ENCODE measurements around the gene FN1. TPM values are rescaled to one million over a fixed set of nuclear protein-coding genes. Genes with fewer than 3 reads are reported as not detected.

Gene FN1
- total and polyA plus RNA-seq, 7 donors, result 16.0 to 64.3 (median 40.3) TPM

DNA sequence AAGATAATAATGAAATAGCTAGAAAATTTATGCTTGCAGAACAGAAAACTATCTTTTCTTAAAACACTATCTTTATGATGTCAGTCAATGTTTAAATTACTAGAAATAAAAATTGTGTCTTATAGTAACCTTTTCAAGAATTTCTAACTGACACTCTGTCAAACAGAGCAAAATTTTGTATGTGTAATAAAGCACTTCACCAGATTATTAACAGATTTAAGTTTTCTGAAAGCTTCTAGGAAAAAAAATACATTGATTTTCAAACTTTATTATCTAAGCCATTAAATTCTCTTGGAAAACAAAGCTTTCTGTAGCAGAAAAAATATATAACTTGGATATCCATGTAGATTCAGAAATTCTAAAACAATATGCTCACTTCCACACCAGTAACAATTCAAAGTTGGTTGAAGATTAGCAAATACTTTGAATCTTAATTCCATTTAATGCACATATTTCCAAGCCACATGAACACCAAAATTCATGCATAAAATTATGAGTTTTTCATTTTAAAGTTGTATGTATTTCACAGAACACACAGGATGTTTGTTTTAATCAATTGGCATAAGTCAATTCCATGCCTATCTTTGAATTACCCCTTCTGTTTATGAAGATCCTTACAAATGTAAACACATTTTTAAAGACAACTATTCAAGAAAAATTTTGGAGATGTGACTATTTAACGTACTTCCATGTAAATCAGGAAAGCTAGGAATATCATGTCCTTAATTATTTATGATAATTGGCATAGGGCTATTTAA, 19.9 kb downstream of the FN1 start:
- H3K27me3 ChIP-seq (ENCODE audit: insufficient read depth in 3 of 3, low read length in 2 of 3), result no peaks in the 10 kb centered on the region
- no peaks in the 10 kb centered on the region for H3K9me3 ChIP-seq
- WGBS, 3 donors, result 68 to 86% (median 76%) methylated on average over 1 of the region's 1 CpG
- DNase-seq (no peak), ATAC-seq (no peak)
- intact Hi-C loops (cut with DNase I), result no loop called here
- H3K27ac ChIP-seq, result no peak overlapping the region
- H3K36me3 ChIP-seq (ENCODE audit: insufficient read depth in 1 of 2, low read depth in 1 of 2), result no peaks in the 10 kb centered on the region
- TF ChIP-seq, protein P1, sequence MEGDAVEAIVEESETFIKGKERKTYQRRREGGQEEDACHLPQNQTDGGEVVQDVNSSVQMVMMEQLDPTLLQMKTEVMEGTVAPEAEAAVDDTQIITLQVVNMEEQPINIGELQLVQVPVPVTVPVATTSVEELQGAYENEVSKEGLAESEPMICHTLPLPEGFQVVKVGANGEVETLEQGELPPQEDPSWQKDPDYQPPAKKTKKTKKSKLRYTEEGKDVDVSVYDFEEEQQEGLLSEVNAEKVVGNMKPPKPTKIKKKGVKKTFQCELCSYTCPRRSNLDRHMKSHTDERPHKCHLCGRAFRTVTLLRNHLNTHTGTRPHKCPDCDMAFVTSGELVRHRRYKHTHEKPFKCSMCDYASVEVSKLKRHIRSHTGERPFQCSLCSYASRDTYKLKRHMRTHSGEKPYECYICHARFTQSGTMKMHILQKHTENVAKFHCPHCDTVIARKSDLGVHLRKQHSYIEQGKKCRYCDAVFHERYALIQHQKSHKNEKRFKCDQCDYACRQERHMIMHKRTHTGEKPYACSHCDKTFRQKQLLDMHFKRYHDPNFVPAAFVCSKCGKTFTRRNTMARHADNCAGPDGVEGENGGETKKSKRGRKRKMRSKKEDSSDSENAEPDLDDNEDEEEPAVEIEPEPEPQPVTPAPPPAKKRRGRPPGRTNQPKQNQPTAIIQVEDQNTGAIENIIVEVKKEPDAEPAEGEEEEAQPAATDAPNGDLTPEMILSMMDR (IDR thresholded peaks at IDR 0.05), result no peak
- H3K4me1 ChIP-seq, result no peaks in the 10 kb centered on the region
- no peak overlapping the region for H3K4me3 ChIP-seq

DNA sequence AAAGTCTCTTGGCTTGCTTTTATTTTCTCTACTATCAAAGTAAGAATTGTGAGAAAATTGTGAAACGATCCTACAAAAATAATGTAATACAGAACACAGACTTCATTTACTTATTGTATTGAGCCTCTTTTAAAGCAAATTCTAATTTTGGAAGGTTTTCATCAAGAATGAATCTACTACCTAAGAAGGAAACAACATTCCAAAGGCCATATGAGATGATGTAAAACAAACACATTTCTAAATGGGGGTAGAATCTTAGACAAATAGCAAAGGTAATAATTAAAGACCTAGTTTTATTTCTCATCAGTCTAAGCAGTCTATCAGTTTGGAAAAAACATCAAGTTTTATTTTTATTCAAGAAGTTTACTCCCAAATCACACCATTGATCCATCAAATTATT, 20.6 kb downstream of the FN1 start:
- Histone ChIP-seq H3K27me3 (ENCODE audit: insufficient read depth in 3 of 3, low read length in 2 of 3) (no peaks in the 10 kb centered on the region), H3K27ac (no peak overlapping the region), H3K36me3 (ENCODE audit: insufficient read depth in 1 of 2, low read depth in 1 of 2) (no peaks in the 10 kb centered on the region), H3K4me3 (no peak overlapping the region), H3K4me1 (no peaks in the 10 kb centered on the region), H3K9me3 (no peaks in the 10 kb centered on the region)
- no peak for ATAC-seq
- DNase-seq, result no peak
- 80 to 85% (median 81%) methylated on average over 1 of the region's 1 CpG for WGBS, 3 donors
- TF ChIP-seq, protein P1 (IDR thresholded peaks at IDR 0.05), result no peak
- intact Hi-C loops (cut with DNase I), result no loop called here

DNA sequence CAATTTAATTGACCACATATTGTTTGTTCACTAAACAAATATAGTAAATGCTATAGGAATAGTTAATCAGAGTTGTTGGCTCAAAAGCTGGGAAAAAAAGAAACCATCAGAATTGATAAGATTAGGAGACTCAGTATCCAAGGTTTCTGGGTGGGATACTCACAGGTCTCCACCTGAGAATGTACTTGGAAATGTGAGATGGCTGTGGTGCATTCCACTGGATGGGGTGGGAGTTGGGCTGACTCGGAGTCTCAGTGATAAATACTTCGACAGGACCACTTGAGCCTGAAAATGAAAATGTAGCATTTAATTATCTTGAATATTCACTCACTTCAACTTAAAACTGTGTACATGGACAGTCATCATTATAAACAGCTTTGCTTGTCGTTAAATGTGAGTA, 21.2 kb downstream of the FN1 start:
- Histone ChIP-seq H3K4me3 (no peak overlapping the region), H3K27ac (no peak overlapping the region), H3K9me3 (no peaks in the 10 kb centered on the region), H3K27me3 (ENCODE audit: insufficient read depth in 3 of 3, low read length in 2 of 3) (no peaks in the 10 kb centered on the region), H3K36me3 (ENCODE audit: insufficient read depth in 1 of 2, low read depth in 1 of 2) (no peaks in the 10 kb centered on the region), H3K4me1 (no peaks in the 10 kb centered on the region)
- no peak for DNase-seq
- no peak for ATAC-seq
- intact Hi-C loops (cut with DNase I), result no loop called here
- WGBS, 3 donors, result 70 to 79% (median 78%) methylated on average over 3 of the region's 3 CpGs
- TF ChIP-seq, protein P1 (IDR thresholded peaks at IDR 0.05), result no peak

DNA sequence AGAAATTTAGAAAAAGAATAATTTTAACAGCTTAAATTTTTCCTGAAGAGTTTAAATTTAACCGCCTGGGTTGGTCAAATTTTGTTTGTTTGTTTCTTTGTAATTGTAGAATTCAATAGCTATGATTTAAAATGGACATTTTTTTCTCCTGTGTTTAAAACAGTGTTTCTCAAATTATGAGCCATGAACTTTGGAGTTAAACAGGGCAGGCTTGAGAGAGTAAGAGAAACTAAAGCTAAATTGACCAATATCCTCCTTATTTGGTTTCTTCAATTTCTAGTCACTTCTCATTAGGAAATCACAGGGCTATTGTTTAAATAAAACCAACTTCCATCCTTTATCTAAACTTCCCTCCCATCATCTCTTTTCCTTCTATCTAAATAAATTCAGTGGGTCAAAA, 21.9 kb downstream of the FN1 start:
- TF ChIP-seq, protein P1 (IDR thresholded peaks at IDR 0.05), result no peak
- H3K4me1 ChIP-seq, result no peaks in the 10 kb centered on the region
- H3K27ac ChIP-seq, result no peak overlapping the region
- H3K36me3 ChIP-seq (ENCODE audit: insufficient read depth in 1 of 2, low read depth in 1 of 2), result peaks cover 0 to 4% of the 10 kb centered on the region in 2 donors
- WGBS, 3 donors, result 96 to 97% (median 96%) methylated on average over 1 of the region's 1 CpG
- H3K27me3 ChIP-seq (ENCODE audit: insufficient read depth in 3 of 3, low read length in 2 of 3), result no peaks in the 10 kb centered on the region
- ATAC-seq (no peak), DNase-seq (no peak)
- H3K9me3 ChIP-seq, result no peaks in the 10 kb centered on the region
- H3K4me3 ChIP-seq, result no peak overlapping the region
- intact Hi-C loops (cut with DNase I), result no loop called here

DNA sequence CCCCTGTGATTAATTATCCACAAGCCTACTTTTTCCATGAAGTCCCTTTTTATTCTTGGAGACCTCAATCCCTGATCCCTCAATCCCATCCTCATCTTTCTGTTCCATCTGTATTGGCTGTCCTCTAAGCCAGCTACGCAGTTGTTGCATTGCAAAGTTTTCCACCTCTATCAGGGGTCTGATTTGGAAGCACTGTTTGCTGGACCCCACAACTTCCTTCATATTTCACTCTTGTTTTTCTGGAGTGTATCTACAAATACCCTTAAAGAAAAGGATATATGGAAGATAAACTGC, 22.4 kb downstream of the FN1 start:
- ATAC-seq (no peak), DNase-seq (no peak)
- H3K36me3 ChIP-seq (ENCODE audit: insufficient read depth in 1 of 2, low read depth in 1 of 2), result peaks cover 0 to 9% of the 10 kb centered on the region in 2 donors
- H3K27me3 ChIP-seq (ENCODE audit: insufficient read depth in 3 of 3, low read length in 2 of 3), result no peaks in the 10 kb centered on the region
- WGBS, 3 donors, result 96 to 97% (median 96%) methylated on average over 1 of the region's 1 CpG
- TF ChIP-seq, protein P1 (IDR thresholded peaks at IDR 0.05), result no peak
- H3K9me3 ChIP-seq, result no peaks in the 10 kb centered on the region
- H3K4me1 ChIP-seq, result no peaks in the 10 kb centered on the region
- H3K4me3 ChIP-seq, result no peak overlapping the region
- intact Hi-C loops (cut with DNase I), result no loop called here
- H3K27ac ChIP-seq, result no peak overlapping the region
